Measurements from ENCODE around the gene PCGF3.

The PCGF3 gene, protein sequence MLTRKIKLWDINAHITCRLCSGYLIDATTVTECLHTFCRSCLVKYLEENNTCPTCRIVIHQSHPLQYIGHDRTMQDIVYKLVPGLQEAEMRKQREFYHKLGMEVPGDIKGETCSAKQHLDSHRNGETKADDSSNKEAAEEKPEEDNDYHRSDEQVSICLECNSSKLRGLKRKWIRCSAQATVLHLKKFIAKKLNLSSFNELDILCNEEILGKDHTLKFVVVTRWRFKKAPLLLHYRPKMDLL

DNA sequence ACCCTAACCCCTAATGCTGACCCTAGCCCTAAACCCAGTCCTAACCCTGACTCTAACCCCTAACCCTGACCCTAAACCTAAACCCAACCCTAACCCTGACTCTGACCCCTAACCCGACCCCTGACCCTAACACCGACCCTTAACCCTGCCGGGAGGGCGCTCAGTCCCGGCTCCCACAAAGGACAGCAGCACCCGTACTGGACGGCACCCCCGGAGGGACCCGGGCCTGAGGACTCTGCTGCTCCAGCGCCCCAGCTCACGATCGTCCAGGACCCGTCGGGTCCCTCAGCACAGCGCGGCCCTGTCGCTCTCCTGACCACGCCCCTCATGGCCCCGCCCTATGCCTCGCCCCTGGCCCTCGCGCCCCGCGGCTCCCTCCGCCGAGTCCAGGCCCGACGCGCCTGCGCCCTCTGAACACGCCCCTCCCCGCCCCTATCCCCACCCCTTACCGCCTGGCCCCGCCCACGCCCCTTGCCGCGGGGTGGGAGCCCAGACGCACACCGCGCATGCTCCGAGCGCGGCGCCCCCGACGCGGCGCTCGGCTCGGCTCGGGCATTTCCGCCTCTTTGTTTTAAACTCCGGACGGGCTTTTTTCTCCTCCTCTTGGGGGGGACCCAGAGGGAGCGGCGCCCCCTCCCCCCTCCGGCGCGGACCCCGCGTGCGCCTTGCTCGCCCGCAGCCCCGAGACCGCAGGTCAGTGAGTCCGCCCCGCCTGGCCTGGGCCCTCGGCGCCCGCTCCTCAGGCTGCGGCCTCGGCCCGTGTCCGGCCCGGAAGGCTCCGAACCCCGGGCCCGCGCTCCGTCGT lies at the start of gene PCGF3:
Gene PCGF3, plus strand, starts transcription at position 555 of the 805 bp plus-strand sequence. CDS start 27,849 bp downstream, outside the sequence.
- DNase-seq (ENCODE audit: low spot score), result peak; percentile 95

DNA sequence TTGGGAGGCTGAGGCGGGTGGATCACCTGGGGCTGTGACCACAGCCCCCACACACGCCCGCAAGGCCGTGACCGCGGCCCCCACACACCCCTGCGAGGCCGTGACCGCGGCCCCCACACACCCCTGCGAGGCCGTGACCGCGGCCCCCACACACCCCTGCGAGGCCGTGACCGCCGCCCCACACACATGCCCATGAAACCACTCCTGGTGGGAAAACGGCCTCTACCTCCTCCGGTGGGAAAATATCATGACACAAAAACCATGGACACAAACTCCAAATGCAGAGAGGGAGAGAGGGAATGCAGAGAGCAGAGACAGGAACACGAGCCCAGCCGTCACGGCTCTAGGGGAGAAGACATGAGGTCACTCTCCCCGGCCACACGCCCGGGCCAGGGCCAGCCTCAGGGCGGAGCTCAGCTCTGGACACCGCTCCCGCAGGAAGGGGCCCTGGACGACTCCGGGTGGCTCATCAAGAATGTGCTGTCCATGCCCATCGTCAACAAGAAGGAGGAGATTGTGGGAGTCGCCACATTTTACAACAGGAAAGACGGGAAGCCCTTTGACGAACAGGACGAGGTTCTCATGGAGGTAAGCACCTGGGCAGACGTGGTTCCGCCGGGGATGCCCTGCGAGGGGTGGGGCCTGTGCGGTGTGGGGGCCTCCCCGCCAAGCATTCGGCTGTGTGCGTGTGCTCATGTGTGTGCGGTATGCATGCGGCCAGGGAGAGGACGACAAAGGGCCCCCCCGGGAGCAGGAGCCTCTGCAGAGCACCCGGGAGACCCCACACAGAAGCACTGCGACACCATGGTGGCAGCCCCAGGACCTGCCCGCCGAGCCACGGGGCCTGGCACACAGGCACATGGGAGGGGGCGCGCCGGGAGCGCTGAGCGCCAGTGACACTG lies 48.9 kb upstream of the PCGF3 start:
- no peak for DNase-seq (ENCODE audit: low spot score)

DNA sequence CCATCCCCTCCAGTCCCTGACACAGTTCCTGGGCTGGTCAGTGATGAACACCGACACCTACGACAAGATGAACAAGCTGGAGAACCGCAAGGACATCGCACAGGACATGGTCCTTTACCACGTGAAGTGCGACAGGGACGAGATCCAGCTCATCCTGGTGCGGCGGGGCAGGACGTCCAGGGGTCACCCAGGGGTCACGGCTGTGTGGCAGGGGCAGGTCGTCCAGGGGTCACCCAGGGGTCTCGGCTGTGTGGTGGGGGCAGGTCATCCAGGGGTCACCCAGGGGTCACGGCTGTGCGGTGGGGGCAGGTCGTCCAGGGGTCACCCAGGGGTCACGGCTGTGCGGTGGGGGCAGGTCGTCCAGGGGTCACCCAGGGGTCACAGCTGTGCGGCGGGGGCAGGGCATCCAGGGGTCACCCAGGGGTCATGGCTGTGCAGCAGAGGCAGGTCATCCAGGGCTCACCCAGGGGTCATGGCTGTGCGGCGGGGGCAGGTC lies 48.2 kb upstream of the PCGF3 start:
- DNase-seq (ENCODE audit: low spot score), result no peak

DNA sequence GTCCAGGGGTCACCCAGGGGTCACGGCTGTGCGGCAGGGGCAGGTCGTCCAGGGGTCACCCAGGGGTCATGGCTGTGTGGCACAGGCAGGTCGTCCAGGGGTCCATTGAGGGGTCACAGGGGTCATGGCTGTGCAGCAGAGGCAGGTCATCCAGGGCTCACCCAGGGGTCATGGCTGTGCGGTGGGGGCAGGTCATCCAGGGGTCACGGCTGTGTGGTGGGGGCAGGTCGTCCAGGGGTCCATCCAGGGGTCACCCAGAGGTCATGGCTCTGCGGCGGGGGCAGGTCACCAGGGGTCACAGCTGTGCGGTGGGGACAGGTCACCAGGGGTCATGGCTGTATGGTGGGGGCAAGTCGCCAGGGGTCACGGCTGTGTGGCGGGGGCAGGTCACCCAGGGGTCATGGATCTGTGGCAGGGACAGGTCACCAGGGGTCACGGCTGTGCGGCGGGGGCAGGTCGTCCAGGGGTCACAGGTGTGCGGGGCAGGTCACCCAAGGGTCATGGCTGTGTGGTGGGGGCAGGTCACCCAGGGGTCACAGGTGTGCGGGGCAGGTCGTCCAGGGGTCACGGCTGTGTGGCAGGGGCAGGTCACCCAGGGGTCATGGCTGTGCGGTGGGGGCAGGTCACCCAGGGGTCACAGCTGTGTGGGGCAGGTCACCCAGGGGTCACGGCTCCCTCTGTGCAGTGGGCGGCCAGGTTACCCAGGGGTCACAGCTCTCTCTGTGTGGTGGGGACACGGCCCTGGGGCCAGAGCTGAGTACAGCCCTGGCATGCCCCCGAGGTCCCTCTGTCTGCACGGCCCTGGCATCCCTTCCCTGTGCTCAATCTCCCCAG lies 47.6 kb upstream of the PCGF3 start:
- no peak for DNase-seq (ENCODE audit: low spot score)

DNA sequence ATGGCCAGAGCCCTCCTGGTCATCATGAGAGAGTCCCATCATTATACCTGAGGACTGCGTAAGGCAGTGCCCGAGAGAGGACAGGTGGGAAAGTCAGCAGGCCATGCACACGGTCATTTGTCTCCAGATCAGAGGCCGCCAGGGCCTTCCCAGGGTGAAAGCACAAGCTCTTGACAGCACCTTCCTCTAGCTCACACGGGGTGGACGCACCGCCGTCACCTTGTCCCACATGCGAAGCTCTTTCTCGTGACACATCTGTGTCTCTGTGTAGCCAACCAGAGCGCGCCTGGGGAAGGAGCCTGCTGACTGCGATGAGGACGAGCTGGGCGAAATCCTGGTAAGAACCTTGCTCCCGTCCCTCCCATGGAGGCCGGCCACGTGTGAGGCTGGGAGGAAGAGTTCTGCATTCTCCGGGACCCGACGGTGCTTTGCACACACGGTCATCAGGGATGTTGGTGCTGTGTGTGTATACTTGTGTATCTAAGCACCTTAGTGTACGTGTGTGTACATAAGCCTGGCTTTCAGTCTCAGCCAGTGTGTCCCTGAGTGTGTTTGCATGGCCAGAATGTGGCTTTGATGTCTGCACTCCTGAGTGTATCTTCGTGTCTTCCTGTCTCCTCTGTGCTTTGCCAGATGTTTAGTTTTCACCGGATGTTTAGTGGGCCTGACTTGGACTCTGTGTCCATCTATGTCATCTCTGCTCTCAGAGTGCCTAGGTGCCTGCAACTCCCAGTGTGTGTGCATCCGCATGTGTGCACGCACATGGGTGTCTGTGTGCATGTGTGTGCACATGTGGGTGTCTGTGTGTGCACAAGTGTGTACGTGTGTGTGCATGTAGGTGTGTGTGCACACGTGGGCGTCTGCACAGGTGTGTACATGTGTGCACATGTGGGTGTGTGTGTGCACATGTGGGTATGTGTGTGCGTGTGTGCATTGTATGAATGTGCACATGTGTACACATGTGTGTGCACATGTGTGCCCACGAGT lies 46.7 kb upstream of the PCGF3 start:
- no peak for DNase-seq (ENCODE audit: low spot score)

DNA sequence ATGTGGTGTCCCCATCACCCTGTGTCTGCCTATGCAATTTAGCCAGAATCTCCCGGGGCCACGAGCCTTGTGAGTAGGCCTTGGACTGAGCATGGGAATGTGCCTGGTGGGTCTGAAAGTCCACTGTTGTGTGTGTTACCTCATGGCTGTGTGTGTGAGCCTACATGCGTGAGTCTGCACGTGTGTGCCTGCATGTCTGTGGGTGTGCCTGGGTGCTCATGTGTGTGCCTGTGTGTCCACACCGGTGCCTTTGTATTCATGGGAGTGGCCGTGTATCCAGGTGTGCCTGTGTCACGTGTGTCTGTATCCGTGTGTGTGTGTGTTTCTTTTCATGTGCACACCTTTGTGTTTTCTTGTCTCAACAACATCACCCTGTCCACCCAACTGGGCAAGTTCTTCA lies 45.8 kb upstream of the PCGF3 start:
- no peak for DNase-seq (ENCODE audit: low spot score)

DNA sequence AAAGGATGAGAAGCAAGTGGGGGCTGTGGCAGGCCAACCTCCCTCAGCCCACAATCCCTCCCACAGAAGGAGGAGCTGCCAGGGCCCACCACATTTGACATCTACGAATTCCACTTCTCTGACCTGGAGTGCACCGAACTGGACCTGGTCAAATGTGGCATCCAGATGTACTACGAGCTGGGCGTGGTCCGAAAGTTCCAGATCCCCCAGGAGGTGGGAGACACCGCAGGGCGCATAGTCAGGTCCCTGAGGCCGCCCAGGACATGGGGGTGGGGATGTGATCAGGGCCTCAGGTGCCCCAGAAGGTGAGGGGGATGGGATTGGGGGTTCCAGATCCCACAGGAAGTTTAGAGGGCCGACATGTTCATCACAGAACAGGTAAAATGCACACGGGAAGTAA lies 45.2 kb upstream of the PCGF3 start:
- DNase-seq (ENCODE audit: low spot score), result no peak

DNA sequence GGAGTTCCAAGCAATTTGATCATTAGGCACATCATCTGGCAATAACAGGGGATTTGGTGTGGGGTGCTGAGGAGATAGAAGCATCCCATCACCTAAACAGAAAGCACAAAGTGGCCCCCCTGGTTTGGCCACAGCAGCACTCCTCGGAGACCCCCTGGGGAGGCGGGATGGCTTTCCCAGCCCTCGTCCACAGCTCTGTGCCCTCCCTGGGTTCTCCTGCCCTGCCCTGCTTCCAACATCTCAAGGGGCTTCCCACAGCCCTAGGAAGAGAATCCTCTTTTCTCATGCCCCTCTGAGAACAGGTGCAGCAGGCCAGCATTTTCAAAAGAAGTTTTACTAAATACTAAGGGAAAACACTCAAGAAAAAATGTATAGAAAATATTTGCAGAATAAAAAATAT lies 44.4 kb upstream of the PCGF3 start:
- DNase-seq (ENCODE audit: low spot score), result no peak

DNA sequence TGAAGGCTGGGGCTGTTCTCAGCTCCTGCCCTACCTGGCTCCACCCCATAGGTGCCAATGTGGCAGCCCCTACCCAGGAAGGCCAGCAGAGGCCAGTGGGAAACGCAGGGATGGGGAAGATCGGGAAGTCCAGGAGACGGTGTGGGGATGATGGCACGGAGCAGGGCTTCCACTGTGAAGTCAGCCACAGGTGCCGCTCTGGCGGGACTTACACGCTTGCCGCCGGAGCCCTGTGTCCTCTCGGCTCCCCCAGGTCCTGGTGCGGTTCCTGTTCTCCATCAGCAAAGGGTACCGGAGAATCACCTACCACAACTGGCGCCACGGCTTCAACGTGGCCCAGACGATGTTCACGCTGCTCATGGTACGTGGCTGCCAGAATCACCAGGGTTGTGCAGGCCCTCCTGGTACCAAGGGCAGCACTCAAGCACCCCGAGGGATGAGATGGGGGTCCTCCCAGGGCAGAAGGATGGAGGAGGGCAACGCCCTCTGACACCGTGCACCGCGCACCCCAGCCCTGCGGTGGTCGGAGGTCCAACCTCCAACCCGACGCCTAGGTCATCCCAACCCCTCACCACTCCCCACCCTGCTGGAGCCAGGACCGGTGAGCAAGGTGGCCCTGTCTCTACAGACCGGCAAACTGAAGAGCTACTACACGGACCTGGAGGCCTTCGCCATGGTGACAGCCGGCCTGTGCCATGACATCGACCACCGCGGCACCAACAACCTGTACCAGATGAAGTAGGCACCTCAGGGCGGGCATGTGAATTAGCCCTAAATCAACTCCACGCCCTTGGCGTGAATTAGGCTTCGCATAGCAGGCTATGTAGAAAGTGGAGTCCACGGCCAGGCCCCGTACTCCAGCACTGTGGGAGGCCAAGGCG lies 43.5 kb upstream of the PCGF3 start:
- no peak for DNase-seq (ENCODE audit: low spot score)

DNA sequence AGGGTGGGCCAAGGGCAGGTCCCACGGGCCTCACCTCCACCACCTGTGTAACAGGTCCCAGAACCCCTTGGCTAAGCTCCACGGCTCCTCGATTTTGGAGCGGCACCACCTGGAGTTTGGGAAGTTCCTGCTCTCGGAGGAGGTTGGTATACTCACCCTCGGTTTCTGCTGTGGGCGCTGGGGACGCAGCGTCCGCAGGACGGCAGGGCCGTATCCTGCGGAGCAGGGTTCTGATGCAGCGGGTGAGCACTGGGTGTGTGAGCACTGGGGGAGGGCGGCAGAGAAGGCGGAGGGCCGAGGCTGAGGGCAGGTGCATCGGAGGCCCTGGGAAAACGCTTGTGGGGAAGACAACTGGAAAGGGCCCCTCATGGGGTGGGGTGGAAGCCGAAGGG lies 42.6 kb upstream of the PCGF3 start:
- no peak for DNase-seq (ENCODE audit: low spot score)

DNA sequence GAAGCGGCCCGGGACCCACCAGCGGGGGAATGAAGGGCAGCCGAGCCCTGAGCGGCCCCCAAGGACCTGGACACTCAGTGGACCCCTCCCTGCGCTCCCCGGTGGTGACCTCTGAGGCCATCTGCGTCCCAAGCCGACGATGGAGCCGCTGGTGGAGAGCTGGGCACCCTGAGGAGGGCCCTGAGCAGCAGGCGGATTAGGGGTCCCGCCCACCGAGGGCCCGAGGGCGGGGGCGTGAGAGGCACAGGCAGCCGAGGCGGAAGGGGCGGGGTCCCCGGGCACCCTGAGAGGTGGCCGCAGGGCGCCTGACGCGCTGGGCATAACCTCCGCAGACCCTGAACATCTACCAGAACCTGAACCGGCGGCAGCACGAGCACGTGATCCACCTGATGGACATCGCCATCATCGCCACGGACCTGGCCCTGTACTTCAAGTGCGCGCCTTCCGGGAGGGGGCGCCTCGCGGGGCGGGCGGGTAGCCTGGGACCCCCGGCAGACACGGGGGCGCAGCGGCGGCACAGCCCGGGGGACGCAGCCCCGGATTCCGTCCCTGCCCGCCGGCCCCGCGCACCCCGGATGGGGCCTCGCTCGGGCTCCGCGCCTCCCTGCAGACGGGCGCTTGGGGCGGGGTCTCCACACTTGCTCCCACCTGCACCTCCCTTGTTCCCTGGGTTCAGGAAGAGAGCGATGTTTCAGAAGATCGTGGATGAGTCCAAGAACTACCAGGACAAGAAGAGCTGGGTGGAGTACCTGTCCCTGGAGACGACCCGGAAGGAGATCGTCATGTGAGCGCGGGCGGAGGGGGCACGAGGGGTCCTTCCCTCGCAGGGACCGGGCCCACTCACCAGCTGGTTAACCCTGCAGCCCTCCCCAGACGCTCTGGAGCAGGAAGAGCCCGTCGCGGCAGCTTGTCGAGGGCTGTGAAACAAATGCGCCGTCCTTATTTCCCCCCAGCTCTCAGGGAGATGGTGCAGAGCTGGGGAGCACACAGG lies 41.9 kb upstream of the PCGF3 start:
- peak; percentile 73 for DNase-seq (ENCODE audit: low spot score)

DNA sequence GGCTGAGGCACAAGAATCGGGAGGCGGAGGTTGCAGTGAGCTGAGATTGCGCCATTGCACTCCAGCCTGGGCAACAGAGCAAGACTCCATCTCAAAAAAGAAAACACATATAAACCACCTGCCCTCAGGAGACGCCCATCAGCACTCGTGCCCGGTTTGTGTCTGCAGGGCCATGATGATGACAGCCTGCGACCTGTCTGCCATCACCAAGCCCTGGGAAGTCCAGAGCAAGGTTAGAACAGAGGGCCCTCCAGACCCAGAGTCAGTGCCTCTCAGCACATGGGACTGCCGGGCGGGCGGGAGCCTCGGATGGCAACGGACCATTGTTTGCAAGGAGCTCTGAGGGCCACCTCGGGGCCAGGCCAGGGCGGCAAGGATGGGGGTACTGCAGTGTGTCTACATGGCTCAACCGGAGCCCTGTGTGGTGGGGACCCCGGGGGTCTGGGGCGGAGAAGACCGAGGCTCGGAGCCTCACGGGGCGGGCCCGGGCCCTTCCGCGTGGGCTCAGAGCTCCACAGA lies 40.9 kb upstream of the PCGF3 start:
- no peak for DNase-seq (ENCODE audit: low spot score)

DNA sequence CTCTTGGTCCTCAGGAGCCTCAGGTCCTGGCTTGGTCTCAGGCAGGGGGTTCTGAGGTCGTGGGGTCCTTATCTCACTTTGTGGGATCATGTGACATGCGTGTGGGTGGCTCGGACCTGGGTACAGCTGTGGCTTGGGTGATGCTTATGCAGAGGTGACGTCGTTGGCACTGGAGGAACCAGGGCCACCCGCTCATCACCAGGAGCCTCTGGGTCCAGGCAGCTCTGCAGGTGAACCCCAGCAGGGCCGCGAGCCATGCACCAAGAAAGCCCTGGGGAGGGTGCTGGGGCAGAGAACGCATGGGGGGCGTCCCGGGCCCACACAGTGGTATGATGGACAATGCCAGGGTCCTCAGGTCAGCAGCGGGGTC lies 40.3 kb upstream of the PCGF3 start:
- no peak for DNase-seq (ENCODE audit: low spot score)

DNA sequence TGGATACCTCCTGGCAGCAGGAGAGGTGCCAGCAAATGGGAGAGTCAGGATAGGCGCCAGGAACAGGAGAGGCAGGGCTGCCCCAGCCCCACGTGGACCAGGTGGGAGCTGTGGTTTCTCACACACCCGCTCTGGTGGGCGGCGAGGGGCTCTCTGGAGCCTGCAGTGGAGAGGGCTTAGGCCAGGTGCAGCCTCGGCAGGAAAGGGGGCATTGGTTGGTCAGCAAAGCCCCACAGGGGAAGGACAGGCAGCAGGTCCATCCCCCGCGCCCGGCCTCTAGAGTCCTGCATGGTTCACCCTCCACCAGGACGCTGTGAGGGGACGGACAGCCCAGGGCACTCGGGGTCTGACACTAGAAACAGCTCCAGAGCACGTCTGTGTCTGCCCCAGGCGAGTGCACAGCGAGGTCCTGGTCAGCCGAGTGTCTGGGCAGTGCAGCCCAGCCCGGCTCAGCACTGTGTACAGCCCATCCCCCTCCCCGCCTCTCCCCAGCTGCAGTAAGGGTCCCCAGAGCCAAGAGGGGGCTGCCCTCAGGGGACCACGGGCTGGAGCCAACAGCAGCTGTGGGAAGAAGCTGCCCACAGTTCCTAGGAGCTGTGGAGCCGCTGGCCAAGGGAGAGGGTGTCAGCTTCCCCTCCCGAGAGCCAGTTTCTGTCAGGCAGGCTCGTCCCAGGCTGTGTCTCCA lies 39.7 kb upstream of the PCGF3 start:
- no peak for DNase-seq (ENCODE audit: low spot score)

DNA sequence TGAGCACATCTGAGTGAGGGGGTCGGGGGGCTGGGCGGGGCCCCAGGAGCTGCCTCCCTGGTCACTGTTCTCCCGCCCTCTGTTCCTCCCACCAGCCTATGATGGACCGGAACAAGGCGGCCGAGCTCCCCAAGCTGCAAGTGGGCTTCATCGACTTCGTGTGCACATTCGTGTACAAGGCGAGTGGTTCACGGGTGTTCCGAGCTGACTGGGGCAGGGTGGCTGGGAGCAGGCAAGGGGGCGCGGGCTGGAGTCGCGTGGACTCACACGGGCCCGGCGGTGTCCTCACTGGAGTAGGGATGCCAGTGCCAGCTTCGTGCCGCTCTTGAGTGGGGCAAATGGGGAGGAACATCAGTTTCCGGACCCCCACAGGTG lies 39.2 kb upstream of the PCGF3 start:
- DNase-seq (ENCODE audit: low spot score), result no peak

DNA sequence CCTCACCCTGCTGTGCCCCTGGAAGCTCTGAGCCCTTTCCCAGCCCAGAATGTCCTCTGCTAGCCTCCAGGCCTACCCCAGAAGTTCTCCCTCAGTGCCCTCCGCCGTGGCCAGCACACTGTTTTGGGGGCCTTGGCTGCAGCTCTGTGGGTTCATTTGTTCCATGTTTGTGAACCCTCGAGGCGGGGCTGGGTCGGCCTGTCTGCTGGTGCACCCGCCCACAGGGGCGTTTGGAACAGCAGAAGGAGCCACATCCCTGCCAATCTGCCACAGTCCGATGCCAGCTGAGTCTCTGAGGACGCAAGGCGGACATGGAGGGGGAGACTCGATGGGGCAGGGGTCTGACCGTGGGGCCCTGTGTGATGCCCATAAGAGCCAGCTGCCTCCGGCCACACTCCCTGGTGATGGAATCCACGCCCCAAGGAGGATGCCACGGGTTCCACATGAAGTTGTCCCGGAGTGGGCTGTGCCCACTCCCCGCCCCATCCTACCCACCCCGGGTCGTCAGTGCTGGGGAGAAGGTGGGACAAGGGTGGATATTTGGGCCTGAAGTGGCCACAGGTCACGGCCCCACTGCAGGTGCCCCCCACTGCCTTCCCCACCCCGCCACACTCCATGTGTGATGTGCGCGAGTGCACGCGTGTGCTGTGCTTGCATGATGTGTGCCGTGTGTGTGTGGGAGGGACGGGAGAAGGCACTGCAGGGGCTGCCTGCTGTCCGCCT lies 38.6 kb upstream of the PCGF3 start:
- no peak for DNase-seq (ENCODE audit: low spot score)

DNA sequence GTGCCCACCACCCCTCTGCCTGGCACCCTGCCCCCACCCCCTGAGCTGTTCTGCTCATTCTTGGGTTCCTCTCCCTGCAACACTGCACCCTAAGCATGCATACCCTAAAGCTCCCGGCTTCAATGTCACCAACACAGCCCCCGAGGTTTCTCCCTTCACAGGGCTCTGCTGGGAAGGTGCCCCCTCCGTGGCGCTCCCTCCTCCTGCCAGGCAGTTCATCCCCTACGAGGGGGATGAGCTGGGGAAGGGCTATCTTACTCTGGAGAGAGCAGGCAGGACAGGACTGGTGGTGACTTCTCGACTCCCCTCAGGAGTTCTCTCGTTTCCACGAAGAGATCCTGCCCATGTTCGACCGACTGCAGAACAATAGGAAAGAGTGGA lies 38.1 kb upstream of the PCGF3 start:
- DNase-seq (ENCODE audit: low spot score), result no peak

Measured in CD4-positive, alpha-beta T cell treated with Interleukin-15 for 4 hours (primary cell).